HG03039 (cell line): ENCODE measurements around the gene REP15.
"Not testable (repeated sequence)": the region's sequence is repeated elsewhere in the genome, so short reads cannot be mapped to it uniquely, and the experiment has no call there.

Experiments
- ATAC-seq: cut with Tn5 transposase; IDR thresholded peaks from one replicate; pipeline ENCODE4 v1.9.1; 2021; ENCODE audit warnings: mild to moderate bottlenecking, moderate library complexity; ENCODE audit not compliant: unreplicated experiment

REP15 gene

GRCh38 chr12:27696293-27696652, at the start of gene REP15:
Gene REP15 (plus strand): TSS chr12:27696447. CDS start chr12:27696563, 116 bp downstream.
- ATAC-seq: no peak

- no peak for ATAC-seq
Measured at GRCh38 chr12:27650011-27650410, 46.2 kb upstream of the REP15 start.

- no peak for ATAC-seq
Measured at GRCh38 chr12:27651201-27651600, 45.0 kb upstream of the REP15 start.

GRCh38 chr12:27652174-27652763, 44.0 kb upstream of the REP15 start:
- ATAC-seq: no peak

GRCh38 chr12:27653661-27654060, 42.6 kb upstream of the REP15 start:
- no peak for ATAC-seq

GRCh38 chr12:27655476-27655875, 40.8 kb upstream of the REP15 start:
- not testable (repeated sequence) for ATAC-seq

GRCh38 chr12:27657296-27657695, 39.0 kb upstream of the REP15 start:
- no peak for ATAC-seq

- ATAC-seq: no peak
Measured at GRCh38 chr12:27665704-27666103, 30.5 kb upstream of the REP15 start.

- no peak for ATAC-seq
Measured at GRCh38 chr12:27666510-27666909, 29.7 kb upstream of the REP15 start.

- no peak for ATAC-seq
Measured at GRCh38 chr12:27667540-27667939, 28.7 kb upstream of the REP15 start.

- no peak for ATAC-seq
Measured at GRCh38 chr12:27672051-27672450, 24.2 kb upstream of the REP15 start.

- ATAC-seq: no peak
Measured at GRCh38 chr12:27672643-27673042, 23.6 kb upstream of the REP15 start.

GRCh38 chr12:27673101-27673718, 23.0 kb upstream of the REP15 start:
- ATAC-seq: no peak

GRCh38 chr12:27674989-27675388, 21.3 kb upstream of the REP15 start:
- ATAC-seq: no peak

GRCh38 chr12:27680619-27681018, 15.6 kb upstream of the REP15 start:
- ATAC-seq: no peak

GRCh38 chr12:27682534-27682933, 13.7 kb upstream of the REP15 start:
- no peak for ATAC-seq

- ATAC-seq: no peak
Measured at GRCh38 chr12:27685274-27685673, 11.0 kb upstream of the REP15 start.

- ATAC-seq: no peak
Measured at GRCh38 chr12:27686147-27686546, 10.1 kb upstream of the REP15 start.

- no peak for ATAC-seq
Measured at GRCh38 chr12:27688671-27689070, 7.6 kb upstream of the REP15 start.

- no peak for ATAC-seq
Measured at GRCh38 chr12:27689558-27690180, 6.6 kb upstream of the REP15 start.

- no peak for ATAC-seq
Measured at GRCh38 chr12:27693403-27693802, 2.8 kb upstream of the REP15 start.

- ATAC-seq: no peak
Measured at GRCh38 chr12:27695556-27696292, 523 bp upstream of the REP15 start.
